DMS114 treated with DMSO at 0.1 percent for 48 hours (cell line): Measurements from ENCODE around the gene TTC21B.

Source experiments
- DNase-seq: peaks from one replicate; lab custom pipeline; 2025; ENCODE audit not compliant: unreplicated experiment; lab: John Stamatoyannopoulos, UW

TTC21B gene

GRCh38 chr2:165840333-165840958 lies 113.1 kb downstream of the TTC21B start:
- no peak for DNase-seq

GRCh38 chr2:165839610-165840009 lies 114.0 kb downstream of the TTC21B start:
- DNase-seq, result no peak

- DNase-seq, result no peak
Observed at GRCh38 chr2:165837122-165837521, 116.5 kb downstream of the TTC21B start.

- no peak for DNase-seq
Observed at GRCh38 chr2:165835363-165835762, 118.2 kb downstream of the TTC21B start.

- DNase-seq, result no peak
Observed at GRCh38 chr2:165833156-165833555, 120.4 kb downstream of the TTC21B start.

GRCh38 chr2:165827921-165828276 lies 125.7 kb downstream of the TTC21B start:
- no peak for DNase-seq

GRCh38 chr2:165827016-165827920 lies 126.3 kb downstream of the TTC21B start:
- no peak for DNase-seq

GRCh38 chr2:165825041-165825440 lies 128.5 kb downstream of the TTC21B start:
- no peak for DNase-seq
